OCI-LY7 (cell line): ENCODE data around the gene UNC45B.

ENCODE experiments used
- CTCF ChIP-seq: fragments of 200-600 bp; sonication (generic); conservative IDR thresholded peaks from 2 replicates; pipeline ENCODE4 v1.5.1; 2014; ENCODE audit warnings: mild to moderate bottlenecking, antibody characterized with exemption, low read length, moderate library complexity, mixed read lengths
- EZH2phosphoT487 ChIP-seq: fragments of 200-600 bp; sonication (generic); IDR thresholded peaks from 2 replicates; pipeline ENCODE4 v1.6.1; 2018; ENCODE audit warnings: low read depth, borderline replicate concordance, mild to moderate bottlenecking, mixed run types, antibody characterized with exemption, low read length, moderate library complexity, mixed read lengths

- TF ChIP-seq CTCF = no peak
- TF ChIP-seq EZH2phosphoT487 = no peak
Measured at GRCh38 chr17:35169835-35170363, 22.3 kb downstream of the UNC45B start.
